Spinal cord (tissue), 10 donors: ENCODE results near the gene AGPAT3. TPM values are rescaled to one million over a fixed set of nuclear protein-coding genes. Genes with fewer than 3 reads are reported as not detected.

Experiments
- DNase-seq, 6 donors: peaks; one replicate each; pipeline versions ENCODE4 v3.0.0 to v3.0.0-alpha.2; 2013 to 2015; ENCODE audit warnings: low spot score in 6 of 6, low read depth in 4 of 6
- H3K27ac ChIP-seq: one replicate; pipeline ENCODE4 v1.5.1; 2013; ENCODE audit warnings: low read depth, low read length, control low read depth
- H3K27me3 ChIP-seq: one replicate; pipeline ENCODE4 v1.6.1; 2013; ENCODE audit warnings: low read length; ENCODE audit not compliant: control insufficient read depth, insufficient read depth
- H3K36me3 ChIP-seq: one replicate; pipeline ENCODE4 v1.6.1; 2013; ENCODE audit warnings: low read length; ENCODE audit not compliant: control insufficient read depth, insufficient read depth
- H3K4me1 ChIP-seq: one replicate; pipeline ENCODE4 v1.6.1; 2013; ENCODE audit warnings: low read length; ENCODE audit not compliant: control insufficient read depth, insufficient read depth
- H3K4me3 ChIP-seq: one replicate; pipeline ENCODE4 v1.5.1; 2013; ENCODE audit warnings: low read depth, low read length, control low read depth
- H3K9me3 ChIP-seq: one replicate; pipeline ENCODE4 v1.6.1; 2013; ENCODE audit warnings: low read length; ENCODE audit not compliant: control insufficient read depth, insufficient read depth
- WGBS: methylation state at CpG from one replicate; pipeline ENCODE4 v1.1.5; 2013; ENCODE audit warnings: missing lambda C conversion rate; ENCODE audit not compliant: insufficient coverage; 5-methylcytosine and 5-hydroxymethylcytosine counted together
- polyA plus RNA-seq, 2 donors: library from polyadenylated mRNA; unstranded; fragments of 120-200 nt; gene quantifications; one replicate each; pipeline ENCODE4 v1.2.1, GENCODE V29; 2013; ENCODE audit not compliant: insufficient read length in 2 of 2
- total RNA-seq, 2 donors: library from RNA; depleted of rRNA in 1 of 2; stranded (reverse); fragments of 120-200 nt in 1 of 2; fragments of >200 nt in 1 of 2; gene quantifications; one replicate each; pipeline versions ENCODE4 v1.2.3 to v1.2.4, GENCODE V29; 2013 to 2014
- donor health status: healthy.

AGPAT3 gene
- total and polyA plus RNA-seq, 4 donors, result 33.7 to 63.3 (median 49.3) TPM

GRCh38 chr21:43910460-43910859 is 45.4 kb downstream of the AGPAT3 start:
- 70% methylated on average over 5 of the region's 7 CpGs for WGBS

GRCh38 chr21:43911015-43911934 is 46.3 kb downstream of the AGPAT3 start:
- Histone ChIP-seq H3K27me3 (no peaks in the 10 kb centered on the region), H3K36me3 (peaks cover 34% of the 10 kb centered on the region), H3K4me3 (no peak overlapping the region), H3K9me3 (no peaks in the 10 kb centered on the region), H3K27ac (no peak overlapping the region), H3K4me1 (peaks cover 31% of the 10 kb centered on the region)
- no peak for DNase-seq
- WGBS, result 83% methylated on average over 19 of the region's 21 CpGs

More at GRCh38 chr21:43910460-43910859, 45.4 kb downstream of the AGPAT3 start:
- Histone ChIP-seq H3K4me3 (no peak overlapping the region), H3K4me1 (peaks cover 31% of the 10 kb centered on the region), H3K27me3 (no peaks in the 10 kb centered on the region), H3K36me3 (peaks cover 37% of the 10 kb centered on the region), H3K27ac (no peak overlapping the region), H3K9me3 (no peaks in the 10 kb centered on the region)
- DNase-seq, result peak in 1 of 6 donors; percentile 31

DNA sequence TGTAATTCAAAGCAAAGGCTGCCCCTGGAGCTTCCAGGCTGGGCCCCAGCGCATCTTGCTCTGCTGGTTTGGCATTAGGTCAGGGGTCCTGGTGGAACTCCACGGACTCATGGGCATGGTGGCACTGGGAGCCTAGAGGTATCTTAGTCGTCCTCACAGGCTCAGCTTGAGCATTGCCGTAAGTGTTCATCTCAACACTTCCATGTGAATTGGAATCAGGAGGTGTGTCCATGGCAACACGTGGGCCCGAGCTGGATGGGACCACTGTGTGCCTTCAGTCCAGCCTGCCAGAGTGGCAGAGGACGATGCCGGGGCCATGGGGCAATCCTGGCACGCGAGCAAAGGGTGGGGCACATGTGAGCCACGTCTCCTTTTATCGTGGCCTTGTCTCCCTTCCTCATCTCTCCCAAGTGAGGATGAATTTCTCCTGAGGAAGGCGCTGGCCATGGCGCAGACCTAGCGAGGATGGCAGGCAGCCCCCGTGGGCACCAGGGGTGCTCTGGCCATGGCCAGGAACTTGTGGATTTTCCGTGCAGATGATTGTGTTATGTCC is 47.0 kb downstream of the AGPAT3 start:
- WGBS, result 90% methylated on average over 15 of the region's 17 CpGs
- Histone ChIP-seq H3K9me3 (no peaks in the 10 kb centered on the region), H3K4me3 (no peak overlapping the region), H3K27me3 (no peaks in the 10 kb centered on the region), H3K27ac (no peak overlapping the region), H3K36me3 (peaks cover 30% of the 10 kb centered on the region), H3K4me1 (peaks cover 34% of the 10 kb centered on the region)
- no peak for DNase-seq

DNA sequence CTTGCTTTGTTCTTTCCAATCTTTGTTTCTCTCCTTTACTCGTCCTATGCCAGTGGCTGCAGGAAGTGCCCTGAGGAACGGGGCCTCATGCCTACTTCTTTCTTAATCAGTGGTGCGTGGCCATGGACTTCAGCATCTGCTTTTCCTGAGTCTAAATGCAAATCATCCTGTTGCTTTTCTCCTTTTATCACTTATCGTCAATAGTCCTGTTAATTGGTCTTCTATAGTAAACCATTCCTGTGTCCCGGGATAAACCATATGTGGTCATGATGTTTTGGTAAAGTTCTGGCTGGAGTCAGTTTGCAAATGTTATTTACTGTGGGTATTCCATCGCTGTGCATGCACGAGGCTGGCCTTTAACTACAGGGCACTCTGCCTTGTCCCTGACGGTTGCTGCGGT is 47.5 kb downstream of the AGPAT3 start:
- Histone ChIP-seq H3K4me1 (peaks cover 35% of the 10 kb centered on the region), H3K36me3 (peaks cover 31% of the 10 kb centered on the region), H3K27ac (no peak overlapping the region), H3K27me3 (no peaks in the 10 kb centered on the region), H3K9me3 (no peaks in the 10 kb centered on the region), H3K4me3 (no peak overlapping the region)
- 83% methylated on average over 8 of the region's 9 CpGs for WGBS
- no peak for DNase-seq

- WGBS, result 100% methylated on average over 1 of the region's 3 CpGs
- no peaks in the 10 kb centered on the region for H3K27me3 ChIP-seq
- no peak for DNase-seq
- H3K9me3 ChIP-seq, result no peaks in the 10 kb centered on the region
- no peak overlapping the region for H3K4me3 ChIP-seq
- H3K4me1 ChIP-seq, result peaks cover 33% of the 10 kb centered on the region
- peaks cover 28% of the 10 kb centered on the region for H3K36me3 ChIP-seq
- no peak overlapping the region for H3K27ac ChIP-seq
Measured at GRCh38 chr21:43912910-43913309, 47.9 kb downstream of the AGPAT3 start.

DNA sequence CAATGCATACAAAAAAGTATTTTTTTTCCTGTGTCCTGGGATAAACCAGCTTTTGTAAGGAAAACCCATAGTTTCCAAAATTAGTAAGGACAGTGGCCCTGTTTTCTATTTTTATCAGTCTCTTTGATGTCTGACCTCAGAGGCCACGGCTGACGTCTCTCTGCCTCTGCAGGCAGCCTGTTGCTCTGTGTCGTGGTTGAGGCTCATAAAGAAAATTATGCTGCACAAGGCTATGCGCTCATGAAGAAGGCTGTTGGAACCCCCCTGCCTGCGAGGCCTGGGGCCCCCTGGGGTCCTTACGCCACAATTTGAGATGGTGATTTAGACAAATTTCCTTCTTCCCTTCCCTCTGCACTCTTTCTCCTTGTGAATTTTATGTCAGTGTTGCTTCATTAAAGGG is 48.9 kb downstream of the AGPAT3 start:
- peak in 1 of 6 donors; percentile 32 for DNase-seq
- H3K4me3 ChIP-seq, result no peak overlapping the region
- peaks cover 21% of the 10 kb centered on the region for H3K36me3 ChIP-seq
- no peaks in the 10 kb centered on the region for H3K27me3 ChIP-seq
- H3K4me1 ChIP-seq, result peaks cover 24% of the 10 kb centered on the region
- H3K9me3 ChIP-seq, result no peaks in the 10 kb centered on the region
- H3K27ac ChIP-seq, result no peak overlapping the region
- WGBS, result no CpG with 5 or more reads among the region's 6 CpGs

- no peak for DNase-seq
- peaks cover 14% of the 10 kb centered on the region for H3K36me3 ChIP-seq
- H3K27me3 ChIP-seq, result no peaks in the 10 kb centered on the region
- H3K27ac ChIP-seq, result no peak overlapping the region
- no peak overlapping the region for H3K4me3 ChIP-seq
- no peaks in the 10 kb centered on the region for H3K9me3 ChIP-seq
- H3K4me1 ChIP-seq, result peaks cover 25% of the 10 kb centered on the region
- WGBS, result 48% methylated on average over 5 of the region's 9 CpGs
Measured at GRCh38 chr21:43916076-43916475, 51.1 kb downstream of the AGPAT3 start.

DNA sequence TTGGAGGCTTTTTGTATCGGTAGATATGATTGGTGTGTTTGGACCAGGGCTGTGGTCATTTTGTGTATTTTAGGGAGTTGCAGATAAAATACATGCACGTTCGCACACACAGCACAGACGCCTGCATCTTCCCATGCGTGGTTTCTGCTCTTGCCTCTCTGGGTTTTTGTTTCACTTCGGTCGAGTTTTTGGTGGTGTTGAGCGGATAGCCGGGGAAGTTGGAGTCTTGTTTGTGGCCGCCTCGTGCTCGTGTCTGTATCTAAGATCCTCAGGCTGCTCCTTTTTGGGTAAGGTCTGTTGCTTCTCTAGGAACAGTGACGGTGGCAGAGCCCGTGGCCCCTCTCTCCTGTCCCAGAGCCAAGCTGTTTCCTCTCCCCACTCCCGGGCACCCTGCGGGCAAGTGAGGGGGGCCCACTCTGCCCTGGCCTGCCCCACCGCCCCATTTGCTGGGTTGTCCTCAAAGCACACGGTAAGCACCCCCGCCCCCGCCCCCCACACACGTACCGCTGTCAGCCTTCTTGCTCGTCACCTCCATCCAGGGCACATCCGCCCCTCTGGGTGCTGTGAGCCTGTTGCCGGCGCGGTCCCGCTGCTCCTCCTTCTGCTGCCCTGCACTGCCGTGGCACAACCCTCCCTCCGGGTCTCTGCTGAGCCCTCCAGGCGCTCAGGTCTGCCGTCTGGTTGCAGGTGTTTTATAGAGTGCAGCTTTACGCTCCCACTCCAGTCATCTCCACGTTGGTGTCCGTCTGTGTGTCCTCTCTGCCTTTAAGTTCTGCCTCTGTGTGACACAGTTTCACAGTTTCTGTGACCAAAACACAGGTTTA is 51.9 kb downstream of the AGPAT3 start:
- Histone ChIP-seq H3K4me3 (no peak overlapping the region), H3K27ac (no peak overlapping the region), H3K27me3 (no peaks in the 10 kb centered on the region), H3K4me1 (peaks cover 27% of the 10 kb centered on the region), H3K9me3 (no peaks in the 10 kb centered on the region), H3K36me3 (peaks cover 8% of the 10 kb centered on the region)
- 63% methylated on average over 22 of the region's 35 CpGs for WGBS
- no peak for DNase-seq

DNA sequence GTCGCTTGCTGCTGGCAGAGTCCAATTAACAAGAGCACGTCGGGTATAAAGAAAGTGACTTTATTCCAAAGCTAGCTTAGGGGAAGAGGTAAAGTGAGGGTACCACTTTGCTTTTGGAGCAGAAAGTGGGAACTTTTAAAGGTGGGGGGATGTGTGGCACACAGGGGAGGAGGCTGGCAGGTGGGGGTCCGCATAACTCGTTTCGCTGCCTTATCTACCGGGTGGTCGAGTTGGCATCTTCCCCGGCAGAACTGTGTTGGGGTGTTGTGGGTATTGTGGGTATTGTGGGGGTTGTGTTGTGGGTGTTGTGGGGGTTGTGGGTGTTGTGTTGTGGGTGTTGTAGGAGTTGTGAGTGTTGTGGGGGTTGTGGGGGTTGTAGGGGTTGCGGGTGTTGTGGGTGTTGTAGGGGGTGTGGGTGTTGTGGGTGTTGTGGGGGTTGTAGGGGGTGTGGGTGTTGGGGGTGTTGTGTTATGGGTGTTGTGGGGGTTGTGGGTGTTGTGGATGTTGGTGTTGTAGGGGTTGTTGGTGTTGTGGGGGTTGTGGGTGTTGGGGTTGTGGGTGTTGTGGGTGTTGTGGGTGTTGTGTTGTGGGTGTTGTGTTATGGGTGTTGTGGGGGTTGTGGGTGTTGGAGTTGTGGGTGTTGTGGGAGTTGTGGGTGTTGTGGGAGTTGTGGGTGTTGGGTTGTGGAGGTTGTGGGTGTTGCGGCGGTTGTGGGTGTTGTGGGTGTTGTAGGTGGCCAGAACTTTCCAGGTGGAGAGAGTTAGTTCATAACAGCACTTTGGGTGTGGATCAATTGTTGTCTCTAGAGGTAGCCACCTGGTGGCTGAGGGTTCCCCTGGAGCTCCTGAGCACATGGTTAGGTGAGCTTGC is 52.7 kb downstream of the AGPAT3 start:
- DNase-seq, result no peak
- H3K4me1 ChIP-seq, result peaks cover 35% of the 10 kb centered on the region
- 92% methylated on average over 12 of the region's 12 CpGs for WGBS

More for the DNA sequence above, 52.7 kb downstream of the AGPAT3 start:
- H3K27ac ChIP-seq, result no peak overlapping the region
- no peaks in the 10 kb centered on the region for H3K9me3 ChIP-seq
- H3K27me3 ChIP-seq, result no peaks in the 10 kb centered on the region
- peaks cover 9% of the 10 kb centered on the region for H3K36me3 ChIP-seq
- no peak overlapping the region for H3K4me3 ChIP-seq
